T-helper 2 cell treated with Interferon-gamma antibody and Interleukin-4, amounts not matched to agents 100 ng/mL and 5 ng/mL, for 36 hours (primary cell): ENCODE data around the gene PIK3CD. TPM values are rescaled to one million over a fixed set of nuclear protein-coding genes. Genes with fewer than 3 reads are reported as not detected.
"Not testable (repeated sequence)": the region's sequence is repeated elsewhere in the genome, so short reads cannot be mapped to it uniquely, and the experiment has no call there.

Experiments
- intact Hi-C: fragments of 100-400 bp; cut with micrococcal nuclease; formaldehyde crosslinking; loops from one replicate; pipeline ENCODE4 v1.15.1; 2023
- total RNA-seq: library from RNA; stranded (reverse); gene quantifications from 2 replicates; pipeline ENCODE4 v1.2.3, GENCODE V29; 2022

The PIK3CD gene
- total RNA-seq, 1 donor from 2014 or later: 200 TPM

DNA sequence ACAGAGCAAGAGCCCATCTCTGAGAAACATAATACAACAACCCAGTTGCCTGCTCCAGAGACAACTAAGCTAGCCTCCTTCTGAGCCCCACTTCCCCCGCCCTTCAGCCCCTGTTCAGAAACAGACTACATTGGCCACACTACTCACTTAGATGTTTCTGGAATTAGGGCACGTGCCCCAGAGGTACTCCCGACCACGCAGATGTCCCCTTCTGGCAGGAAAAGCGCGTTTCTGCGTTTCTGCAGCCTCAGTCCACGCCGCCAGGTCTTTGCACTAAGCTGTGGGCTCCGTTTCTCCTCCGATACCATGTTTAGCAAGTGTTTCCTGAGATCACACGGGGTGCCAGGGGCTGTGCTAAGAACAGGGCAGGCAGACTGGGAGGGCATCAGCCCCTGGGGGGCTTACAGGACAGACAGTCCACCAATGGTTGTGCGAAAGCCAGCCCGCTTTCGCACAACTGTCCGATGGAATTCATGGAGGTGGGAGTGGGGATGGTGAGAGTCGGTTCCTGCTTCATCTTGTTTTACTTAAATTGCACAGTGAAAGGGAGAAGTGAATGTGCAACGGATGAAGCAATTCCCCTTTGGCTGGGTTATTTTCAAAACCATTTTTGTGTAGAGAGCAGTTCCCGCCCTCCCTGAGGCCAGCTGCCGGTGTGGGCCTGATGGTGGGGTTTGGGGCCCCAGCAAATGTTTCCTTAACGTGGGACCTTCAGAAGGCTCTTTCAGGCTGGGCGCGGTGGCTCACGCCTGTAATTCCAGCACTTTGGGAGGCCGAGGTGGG lies 2.7 kb downstream of the PIK3CD start:
- intact Hi-C loops: loop anchor here (2.0 kb wide), 1 partner anchor 35 kb away; no protein-coding TSS in a partner anchor

- intact Hi-C loops: loop anchor here (2.0 kb wide), 1 partner anchor 34 kb away; no protein-coding TSS in a partner anchor
Observed at GRCh38 chr1:9654834-9655723, 3.5 kb downstream of the PIK3CD start.

DNA sequence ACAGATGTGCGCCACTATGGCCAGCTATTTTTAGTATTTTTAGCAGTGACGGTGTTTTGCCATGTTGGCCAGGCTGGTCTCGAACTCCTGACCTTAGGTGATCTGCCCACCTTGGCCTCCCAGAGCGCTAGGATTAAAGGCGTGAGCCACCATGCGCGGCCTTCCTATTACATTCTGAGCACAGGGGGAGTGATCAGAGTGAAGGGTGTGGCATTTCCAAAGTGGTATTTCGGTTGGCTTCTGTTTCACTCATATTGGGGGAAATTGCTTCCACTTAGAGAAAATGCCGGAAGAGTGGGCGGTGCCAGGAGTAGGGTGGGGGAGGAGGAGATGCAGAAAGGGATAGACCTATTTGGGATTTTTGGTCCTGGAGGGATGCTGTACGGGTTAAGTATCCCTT lies 4.3 kb downstream of the PIK3CD start:
- intact Hi-C loops: loop anchor here (2.0 kb wide), 1 partner anchor 33 kb away; no protein-coding TSS in a partner anchor

DNA sequence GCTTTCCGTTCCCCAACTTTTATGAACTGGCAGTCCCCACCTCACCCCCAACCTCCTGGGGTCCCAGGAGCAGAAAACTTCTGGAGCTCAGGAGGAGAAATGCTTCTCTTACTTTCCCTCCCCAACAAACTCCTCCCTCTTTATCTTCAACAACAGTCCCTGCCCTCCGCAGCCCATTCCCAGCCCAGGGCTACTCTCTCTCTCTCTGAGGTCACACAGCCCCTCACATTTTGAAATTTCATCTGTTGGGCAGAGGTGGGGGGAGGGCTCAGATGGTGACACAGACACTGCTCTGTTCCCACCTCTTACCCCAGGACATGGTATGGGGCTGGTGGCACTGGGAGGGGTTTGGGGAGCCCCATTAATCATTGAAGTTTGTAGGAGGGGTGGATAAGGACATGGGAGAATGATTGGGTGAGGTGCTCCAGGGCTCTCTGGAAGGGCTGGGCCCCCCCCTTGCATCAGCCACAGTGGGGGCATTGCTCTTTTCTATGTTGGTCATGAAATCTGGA lies 6.0 kb downstream of the PIK3CD start:
- intact Hi-C loops: no loop called here

GRCh38 chr1:9658199-9658598 lies 6.7 kb downstream of the PIK3CD start:
- intact Hi-C loops: no loop called here

DNA sequence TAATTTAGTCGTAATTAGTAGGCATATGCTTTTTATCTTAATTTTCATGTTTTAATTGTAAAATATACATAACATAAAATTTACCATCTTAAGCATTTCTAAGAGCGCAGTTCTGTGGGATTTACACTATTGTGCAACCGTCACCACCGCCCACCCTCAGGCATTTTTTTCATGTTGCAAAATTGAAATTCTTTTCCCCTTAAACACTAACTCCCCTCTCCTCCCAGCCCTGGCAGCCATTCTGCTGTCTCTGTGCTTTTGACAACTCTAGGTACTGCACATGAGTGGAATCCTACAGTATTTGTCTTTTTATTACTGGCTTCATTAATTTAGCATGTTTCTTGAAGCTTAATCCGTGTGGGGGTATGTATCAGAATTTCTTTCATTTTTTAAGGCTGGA lies 7.8 kb downstream of the PIK3CD start:
- intact Hi-C loops: no loop called here

DNA sequence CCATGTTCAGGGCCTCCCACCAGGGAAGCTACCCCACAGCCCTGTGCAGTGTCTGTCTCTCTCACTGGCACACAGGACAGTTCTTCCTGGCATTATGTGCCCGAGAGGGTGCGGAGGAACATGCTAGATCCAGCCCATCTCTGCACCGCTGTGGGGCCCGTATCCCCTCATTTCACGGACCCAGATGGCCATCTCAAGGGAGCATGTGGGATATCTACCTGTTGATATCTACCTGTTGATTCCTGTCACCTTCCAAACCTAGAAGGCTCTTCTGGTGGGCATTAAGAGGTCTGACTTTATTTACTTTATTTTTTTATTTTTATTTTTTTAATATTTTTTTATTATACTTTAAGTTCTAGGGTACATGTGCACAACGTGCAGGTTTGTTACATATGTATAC lies 11.7 kb downstream of the PIK3CD start:
- intact Hi-C loops: no loop called here

DNA sequence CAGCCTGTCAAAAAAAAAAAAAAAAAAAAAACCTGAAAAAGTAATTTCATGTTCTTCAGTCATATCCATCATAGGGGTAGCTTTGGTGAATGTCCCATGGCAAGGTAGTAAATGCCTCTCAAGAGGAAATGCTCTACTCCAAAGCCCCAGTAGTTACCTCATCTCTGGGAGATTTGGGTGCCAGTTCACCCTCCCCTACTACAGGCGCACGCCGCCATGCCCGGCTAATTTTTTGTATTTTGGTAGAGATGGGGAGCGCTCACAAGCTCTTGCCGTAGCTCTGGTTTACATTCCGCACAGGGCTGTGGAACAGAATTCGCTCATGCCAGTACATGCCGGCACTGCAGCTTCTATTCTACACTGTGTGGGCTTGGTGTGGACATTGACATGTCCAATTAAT lies 13.7 kb downstream of the PIK3CD start:
- intact Hi-C loops: no loop called here

DNA sequence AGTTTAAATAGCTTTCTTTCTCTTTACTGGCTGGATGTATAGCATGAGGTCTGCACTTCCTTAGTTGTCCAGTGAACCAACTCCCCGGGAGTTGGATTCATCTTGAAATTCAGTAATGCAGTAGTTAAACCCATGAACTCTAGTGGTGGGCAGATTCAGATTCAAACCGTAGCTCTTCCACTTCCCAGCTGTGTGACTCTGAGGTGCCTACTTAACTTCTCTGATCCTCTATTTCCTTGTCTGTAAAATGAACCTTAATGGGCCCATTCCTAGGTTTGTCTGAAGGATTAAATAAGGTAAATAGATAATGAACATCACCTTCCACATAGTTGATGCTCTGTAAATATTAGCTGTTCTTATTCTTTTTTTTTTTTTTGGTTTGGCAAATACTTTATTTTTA lies 16.5 kb downstream of the PIK3CD start:
- intact Hi-C loops: no loop called here

GRCh38 chr1:9670085-9670484 lies 18.6 kb downstream of the PIK3CD start:
- intact Hi-C loops: no loop called here

DNA sequence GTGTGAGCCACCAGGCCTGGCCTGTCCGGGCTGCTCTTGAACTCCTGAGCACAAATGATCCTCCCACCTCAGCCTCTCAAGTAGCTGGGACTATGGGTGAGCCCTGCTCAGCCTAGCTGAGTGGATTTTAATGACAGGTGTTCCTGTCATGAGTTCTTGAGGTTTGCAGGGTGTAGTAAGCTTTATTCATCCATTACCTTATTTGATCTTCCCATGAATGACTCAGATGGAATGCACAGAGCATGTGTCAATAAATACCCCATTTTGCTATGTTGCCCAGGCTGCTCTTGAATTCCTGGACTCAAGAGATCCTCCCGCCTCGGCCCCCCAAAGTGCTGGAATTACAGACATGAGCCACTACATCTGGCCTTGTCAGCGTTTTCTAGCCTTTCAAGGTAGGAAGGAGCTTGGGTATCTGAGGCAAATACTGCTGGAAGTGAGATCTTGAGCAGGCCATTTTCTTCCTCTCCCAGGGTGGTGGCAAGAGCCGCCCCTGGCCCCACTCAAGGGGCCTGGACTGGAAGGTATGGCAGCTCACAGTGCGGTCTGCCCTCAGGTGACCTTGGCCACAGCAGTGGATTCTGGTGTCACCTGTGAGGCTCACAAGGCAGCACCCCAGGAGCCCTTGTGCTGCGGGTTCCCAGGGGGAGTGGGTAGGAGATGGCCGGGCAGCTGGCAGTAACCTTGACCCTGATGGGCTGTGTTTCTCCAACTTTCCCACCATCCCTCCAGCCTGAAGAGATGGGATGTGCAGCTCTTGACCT lies 20.0 kb downstream of the PIK3CD start:
- intact Hi-C loops: no loop called here

- intact Hi-C loops: no loop called here
Observed at GRCh38 chr1:9672444-9672843, 20.9 kb downstream of the PIK3CD start.

- intact Hi-C loops: no loop called here
Observed at GRCh38 chr1:9675393-9675792, 23.9 kb downstream of the PIK3CD start.

- intact Hi-C loops: not testable (repeated sequence)
Observed at GRCh38 chr1:9676128-9676527, 24.6 kb downstream of the PIK3CD start.

DNA sequence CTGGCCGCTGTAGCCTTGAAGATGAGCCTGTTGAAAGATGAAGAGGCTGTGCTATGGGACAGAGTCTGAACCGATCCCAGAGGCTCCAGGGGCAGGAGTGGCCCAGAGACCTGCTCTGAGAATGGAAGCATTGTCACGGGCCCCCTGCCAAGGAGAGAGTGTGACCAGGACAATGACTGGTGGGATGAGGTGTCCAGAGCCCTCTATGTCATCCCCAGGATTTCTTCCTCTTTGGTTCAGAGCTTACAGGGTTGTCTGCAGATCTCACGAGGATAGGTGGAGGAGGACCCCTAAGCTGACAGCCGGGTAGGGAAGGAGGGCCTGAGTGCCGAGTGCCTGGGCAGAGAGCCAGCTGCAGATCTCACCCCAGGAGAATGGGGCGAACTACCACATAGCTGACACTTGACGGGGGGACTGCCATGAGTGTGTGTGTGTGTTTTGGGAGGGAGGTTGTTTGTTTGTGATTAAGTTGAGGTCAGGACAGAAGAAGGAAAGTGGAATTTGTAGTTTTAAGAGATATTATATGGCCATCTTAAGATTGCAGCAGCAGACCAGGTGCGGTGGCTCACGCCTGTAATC lies 25.4 kb downstream of the PIK3CD start:
- intact Hi-C loops: no loop called here

DNA sequence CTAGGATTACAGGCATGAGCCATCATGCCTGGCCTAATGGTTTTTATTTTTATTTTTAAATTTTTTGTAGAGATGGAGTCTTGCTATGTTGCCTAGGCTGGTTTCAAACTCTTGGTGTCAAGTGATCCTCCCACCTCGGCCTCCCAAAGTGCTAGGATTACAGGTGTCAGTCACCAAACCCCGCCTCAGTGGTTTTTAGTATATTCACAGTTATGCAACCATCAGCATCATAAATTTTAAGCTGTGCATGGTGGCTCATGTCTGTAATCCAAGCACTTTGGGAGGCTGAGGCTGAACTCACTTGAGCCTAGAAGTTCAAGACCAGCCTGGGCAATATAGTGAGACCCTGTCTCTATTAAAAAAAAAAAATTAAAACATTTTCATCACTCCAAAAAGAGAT lies 28.6 kb downstream of the PIK3CD start:
- intact Hi-C loops: no loop called here

DNA sequence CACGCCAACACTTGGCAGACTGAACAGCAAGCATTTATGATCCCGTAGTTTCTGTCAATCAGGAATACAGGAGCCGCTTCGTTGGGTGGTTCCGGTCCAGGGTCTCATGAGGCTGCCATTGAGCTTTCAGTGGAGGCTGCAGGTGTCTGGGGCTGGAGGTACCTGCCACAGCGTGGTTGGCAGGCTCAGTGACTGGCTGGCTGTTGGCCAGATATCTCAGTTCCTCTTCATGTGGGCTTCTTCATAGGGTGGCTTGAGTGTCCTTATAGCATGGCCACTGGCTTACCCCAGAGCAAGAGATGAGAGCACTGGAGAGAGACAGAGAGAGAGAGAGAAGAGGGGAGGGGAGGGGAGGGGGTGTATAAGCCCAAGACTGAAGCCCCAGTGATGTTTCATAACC lies 29.3 kb downstream of the PIK3CD start:
- intact Hi-C loops: no loop called here

DNA sequence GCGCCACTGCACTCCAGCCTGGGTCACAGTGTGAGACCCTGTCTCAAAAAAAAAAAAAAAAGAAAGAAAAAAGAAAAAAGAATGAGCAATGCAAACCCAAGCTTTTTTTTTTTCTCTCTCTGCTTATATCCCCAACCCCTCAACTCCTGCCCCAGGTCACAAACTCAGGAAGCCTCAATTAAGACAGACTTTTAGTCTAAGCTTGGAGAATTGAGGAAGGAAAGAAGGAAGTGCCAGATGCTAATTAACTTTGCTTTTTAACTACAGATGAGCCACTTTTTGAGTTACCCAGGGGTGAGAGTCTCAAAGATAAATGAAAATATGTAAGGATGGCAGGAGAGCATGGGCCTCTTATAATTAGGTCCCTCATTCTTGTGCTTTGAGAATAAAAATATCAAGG lies 33.3 kb downstream of the PIK3CD start:
- intact Hi-C loops: no loop called here

GRCh38 chr1:9687120-9687873 lies 35.8 kb downstream of the PIK3CD start:
- intact Hi-C loops: no loop called here
